ENCODE results near the gene UNC5C. TPM values are rescaled to one million over a fixed set of nuclear protein-coding genes. Genes with fewer than 3 reads are reported as not detected.

The UNC5C gene
- total and polyA plus RNA-seq, 4 experiments from 2014 or later, result not detected

DNA sequence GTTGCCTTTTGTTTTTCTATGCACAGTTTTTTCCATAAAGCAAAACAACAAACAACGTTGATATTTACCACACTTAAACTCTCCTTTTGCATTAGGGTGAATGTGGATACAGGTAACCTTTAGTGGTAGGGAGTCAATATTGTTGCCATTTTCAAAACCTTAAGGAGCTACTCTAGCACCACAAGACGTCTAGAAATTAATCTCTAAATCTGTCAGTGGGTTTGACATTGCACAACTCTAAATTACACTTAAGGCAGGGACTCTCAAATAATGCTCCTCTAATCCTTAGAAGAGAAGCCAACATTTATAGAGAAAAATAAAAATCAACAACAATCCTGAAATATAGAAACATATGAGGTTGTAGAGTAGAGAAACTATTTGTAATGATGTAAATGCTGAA lies 297.2 kb downstream of the UNC5C start:
- Histone ChIP-seq H3K36me3 (ENCODE audit: insufficient read depth, low read length) (no peaks in the 10 kb centered on the region), H3K9me3 (ENCODE audit: control insufficient read depth in 1 of 2, low read length in 2 of 2) (no peaks in the 10 kb centered on the region), H3K27ac (ENCODE audit: low read depth, low read length) (no peak overlapping the region), H3K27me3 (ENCODE audit: insufficient read depth, low read length) (no peaks in the 10 kb centered on the region), H3K4me1 (ENCODE audit: insufficient read depth, low read length) (no peaks in the 10 kb centered on the region), H3K4me3 (ENCODE audit: low read length in 2 of 2) (no peak overlapping the region)
- Mint-ChIP-seq H3K27ac (no peak overlapping the region), H3K9me3 (no peaks in the 10 kb centered on the region), H3K4me3 (no peak overlapping the region), H3K36me3 (no peaks in the 10 kb centered on the region), H3K4me1 (no peaks in the 10 kb centered on the region), H3K27me3 (no peaks in the 10 kb centered on the region)
- POLR2A ChIA-PET (ENCODE audit: partially characterized antibody), result no interaction called here
- intact Hi-C loops (cut with micrococcal nuclease), result no loop called here
- no peak for DNase-seq
- CTCF ChIA-PET (ENCODE audit: partially characterized antibody), result no interaction called here

DNA sequence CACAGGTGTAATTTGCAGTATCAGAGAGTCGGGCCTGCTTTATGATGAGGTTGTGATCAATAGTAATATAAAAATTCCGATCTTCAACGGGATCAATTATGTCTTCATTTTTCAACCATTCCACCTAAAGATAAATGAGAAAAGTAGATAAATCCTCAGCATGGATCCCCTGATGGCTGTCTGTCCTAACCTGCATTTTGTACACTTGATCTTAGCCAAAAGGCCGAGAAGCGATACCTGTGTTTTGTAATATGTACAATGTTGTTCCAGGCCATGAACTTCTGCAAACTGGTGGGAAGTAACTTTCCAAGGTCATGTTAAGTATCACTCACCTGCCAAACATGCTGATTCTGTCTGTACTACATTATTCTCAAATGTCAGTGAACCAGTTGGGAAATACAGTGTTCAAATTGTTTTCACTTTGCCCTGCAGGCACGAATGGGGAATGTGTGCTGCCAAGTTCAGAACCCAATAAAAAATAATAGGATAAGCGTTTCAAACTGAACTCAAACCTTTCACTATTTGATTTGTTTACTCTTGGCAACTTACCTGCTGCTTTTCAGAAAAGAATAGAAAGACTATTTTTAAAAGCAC lies 298.1 kb downstream of the UNC5C start:
- POLR2A ChIA-PET (ENCODE audit: partially characterized antibody), result no interaction called here
- H3K4me1 Mint-ChIP-seq, result no peaks in the 10 kb centered on the region

DNA sequence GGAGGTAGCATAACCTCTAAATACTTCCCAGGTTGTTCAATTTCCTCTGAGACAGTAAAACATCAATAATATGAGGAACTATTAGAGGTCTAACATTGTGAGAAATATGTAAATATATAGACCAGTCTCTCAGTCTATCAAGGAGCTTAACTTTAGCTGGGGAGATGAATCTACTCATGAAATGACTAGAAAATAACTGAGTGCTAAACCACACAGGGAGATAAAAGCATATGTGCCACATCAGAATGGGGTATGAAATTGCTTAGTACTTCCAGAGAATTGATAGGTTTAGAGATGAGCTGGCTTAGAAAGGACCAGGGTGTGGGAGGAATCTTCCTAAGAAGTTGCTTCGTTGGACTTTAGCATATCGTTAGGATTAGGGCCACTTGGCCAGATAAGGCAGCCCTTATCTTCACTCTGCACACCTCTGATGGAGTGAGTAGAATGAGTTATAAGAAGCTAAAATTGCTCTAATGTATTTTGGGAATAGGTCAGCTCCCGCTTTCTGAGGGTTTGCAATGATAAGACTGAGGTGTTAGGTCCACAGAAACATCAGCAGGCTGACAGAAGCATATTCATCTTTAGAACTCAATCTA lies 299.2 kb downstream of the UNC5C start:
- CTCF ChIA-PET (ENCODE audit: partially characterized antibody), result interaction anchor here (0.8 kb wide), 1 partner anchor 11 kb away, joined by 3 read pairs; no protein-coding TSS in a partner anchor
- no peaks in the 10 kb centered on the region for H3K4me1 ChIP-seq (ENCODE audit: insufficient read depth, low read length)
- POLR2A ChIA-PET (ENCODE audit: partially characterized antibody), result no interaction called here
- no peaks in the 10 kb centered on the region for H3K27me3 Mint-ChIP-seq
- H3K27ac ChIP-seq (ENCODE audit: low read depth, low read length), result no peak overlapping the region
- no peaks in the 10 kb centered on the region for H3K9me3 Mint-ChIP-seq
- intact Hi-C loops (cut with micrococcal nuclease), result no loop called here
- no peaks in the 10 kb centered on the region for H3K4me1 Mint-ChIP-seq
- no peak overlapping the region for H3K4me3 Mint-ChIP-seq
- H3K27ac Mint-ChIP-seq, result no peak overlapping the region
- no peak overlapping the region for H3K4me3 ChIP-seq (ENCODE audit: low read length in 2 of 2)
- H3K27me3 ChIP-seq (ENCODE audit: insufficient read depth, low read length), result no peaks in the 10 kb centered on the region
- no peak for DNase-seq
- no peaks in the 10 kb centered on the region for H3K36me3 Mint-ChIP-seq
- no peaks in the 10 kb centered on the region for H3K9me3 ChIP-seq (ENCODE audit: control insufficient read depth in 1 of 2, low read length in 2 of 2)
- H3K36me3 ChIP-seq (ENCODE audit: insufficient read depth, low read length), result no peaks in the 10 kb centered on the region

More for the DNA sequence above, 298.1 kb downstream of the UNC5C start:
- DNase-seq, result no peak
- H3K36me3 Mint-ChIP-seq, result no peaks in the 10 kb centered on the region
- intact Hi-C loops (cut with micrococcal nuclease), result no loop called here
- H3K4me1 ChIP-seq (ENCODE audit: insufficient read depth, low read length), result no peaks in the 10 kb centered on the region
- H3K4me3 Mint-ChIP-seq, result no peak overlapping the region
- no peak overlapping the region for H3K27ac ChIP-seq (ENCODE audit: low read depth, low read length)
- no peaks in the 10 kb centered on the region for H3K9me3 Mint-ChIP-seq
- CTCF ChIA-PET (ENCODE audit: partially characterized antibody), result no interaction called here
- no peak overlapping the region for H3K27ac Mint-ChIP-seq
- H3K36me3 ChIP-seq (ENCODE audit: insufficient read depth, low read length), result no peaks in the 10 kb centered on the region
- H3K27me3 ChIP-seq (ENCODE audit: insufficient read depth, low read length), result no peaks in the 10 kb centered on the region
- no peaks in the 10 kb centered on the region for H3K9me3 ChIP-seq (ENCODE audit: control insufficient read depth in 1 of 2, low read length in 2 of 2)
- no peak overlapping the region for H3K4me3 ChIP-seq (ENCODE audit: low read length in 2 of 2)
- H3K27me3 Mint-ChIP-seq, result no peaks in the 10 kb centered on the region

GRCh38 chr4:95248720-95249425 lies 299.9 kb downstream of the UNC5C start:
- H3K9me3 Mint-ChIP-seq, result no peaks in the 10 kb centered on the region

DNA sequence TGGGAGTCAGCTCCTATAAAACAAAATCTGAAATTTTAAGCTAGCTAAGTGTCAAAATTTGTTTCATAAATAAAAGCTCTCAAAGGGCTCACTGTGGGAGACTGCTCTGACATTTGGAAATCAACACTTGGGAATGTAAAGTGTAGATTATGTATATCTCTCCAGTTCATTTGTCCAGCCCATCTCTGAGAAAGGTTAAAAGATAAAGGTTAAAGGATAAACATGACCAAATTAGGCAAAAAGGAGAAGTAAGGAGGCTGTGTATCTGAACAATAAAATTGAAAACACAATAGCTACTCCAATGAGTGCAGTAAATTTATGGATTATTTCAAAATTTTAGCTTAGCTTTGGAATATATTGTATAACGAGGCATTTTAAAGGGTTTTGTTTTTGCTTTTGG lies 304.9 kb downstream of the UNC5C start:
- no peak overlapping the region for H3K27ac Mint-ChIP-seq
- ChIA-PET POLR2A (ENCODE audit: partially characterized antibody) (no interaction called here), CTCF (ENCODE audit: partially characterized antibody) (no interaction called here)
- no peaks in the 10 kb centered on the region for H3K27me3 ChIP-seq (ENCODE audit: insufficient read depth, low read length)
- DNase-seq, result no peak
- no peak overlapping the region for H3K4me3 Mint-ChIP-seq
- no peaks in the 10 kb centered on the region for H3K4me1 ChIP-seq (ENCODE audit: insufficient read depth, low read length)
- H3K9me3 ChIP-seq (ENCODE audit: control insufficient read depth in 1 of 2, low read length in 2 of 2), result no peaks in the 10 kb centered on the region
- peaks cover 0 to 4% of the 10 kb centered on the region in 2 donors for H3K27me3 Mint-ChIP-seq
- H3K4me1 Mint-ChIP-seq, result no peaks in the 10 kb centered on the region
- peaks cover 0 to 4% (median under 1%) of the 10 kb centered on the region in 8 donors for H3K9me3 Mint-ChIP-seq
- H3K36me3 Mint-ChIP-seq, result no peaks in the 10 kb centered on the region
- H3K4me3 ChIP-seq (ENCODE audit: low read length in 2 of 2), result no peak overlapping the region
- no peaks in the 10 kb centered on the region for H3K36me3 ChIP-seq (ENCODE audit: insufficient read depth, low read length)
- no peak overlapping the region for H3K27ac ChIP-seq (ENCODE audit: low read depth, low read length)
- intact Hi-C loops (cut with micrococcal nuclease), result no loop called here

More at GRCh38 chr4:95248720-95249425, 299.9 kb downstream of the UNC5C start:
- no peaks in the 10 kb centered on the region for H3K4me1 Mint-ChIP-seq
- H3K36me3 Mint-ChIP-seq, result no peaks in the 10 kb centered on the region
- no peaks in the 10 kb centered on the region for H3K4me1 ChIP-seq (ENCODE audit: insufficient read depth, low read length)
- H3K36me3 ChIP-seq (ENCODE audit: insufficient read depth, low read length), result no peaks in the 10 kb centered on the region
- H3K27ac Mint-ChIP-seq, result no peak overlapping the region
- ChIA-PET CTCF (ENCODE audit: partially characterized antibody) (interaction anchor here (0.8 kb wide), 1 partner anchor 10 kb away, joined by 3 read pairs; no protein-coding TSS in a partner anchor), POLR2A (ENCODE audit: partially characterized antibody) (no interaction called here)
- H3K27me3 Mint-ChIP-seq, result no peaks in the 10 kb centered on the region
- intact Hi-C loops (cut with micrococcal nuclease), result no loop called here
- H3K9me3 ChIP-seq (ENCODE audit: control insufficient read depth in 1 of 2, low read length in 2 of 2), result no peaks in the 10 kb centered on the region
- no peaks in the 10 kb centered on the region for H3K27me3 ChIP-seq (ENCODE audit: insufficient read depth, low read length)
- H3K4me3 ChIP-seq (ENCODE audit: low read length in 2 of 2), result no peak overlapping the region
- H3K27ac ChIP-seq (ENCODE audit: low read depth, low read length), result no peak overlapping the region
- no peak for DNase-seq
- no peak overlapping the region for H3K4me3 Mint-ChIP-seq

GRCh38 chr4:95238554-95238953 lies 310.2 kb downstream of the UNC5C start:
- Histone ChIP-seq H3K27me3 (ENCODE audit: insufficient read depth, low read length) (no peaks in the 10 kb centered on the region), H3K9me3 (ENCODE audit: control insufficient read depth in 1 of 2, low read length in 2 of 2) (no peaks in the 10 kb centered on the region), H3K4me3 (ENCODE audit: low read length in 2 of 2) (no peak overlapping the region), H3K4me1 (ENCODE audit: insufficient read depth, low read length) (no peaks in the 10 kb centered on the region), H3K36me3 (ENCODE audit: insufficient read depth, low read length) (no peaks in the 10 kb centered on the region), H3K27ac (ENCODE audit: low read depth, low read length) (no peak overlapping the region)
- DNase-seq, result no peak
- Mint-ChIP-seq H3K27ac (no peak overlapping the region), H3K9me3 (peaks cover 0 to 10% (median 3%) of the 10 kb centered on the region in 8 donors), H3K4me3 (no peak overlapping the region), H3K4me1 (no peaks in the 10 kb centered on the region), H3K27me3 (peaks cover 0 to 4% of the 10 kb centered on the region in 2 donors), H3K36me3 (no peaks in the 10 kb centered on the region)
- ChIA-PET POLR2A (ENCODE audit: partially characterized antibody) (no interaction called here), CTCF (ENCODE audit: partially characterized antibody) (interaction anchor here (0.9 kb wide), 1 partner anchor 11 kb away, joined by 3 read pairs; no protein-coding TSS in a partner anchor)
- intact Hi-C loops (cut with micrococcal nuclease), result no loop called here

DNA sequence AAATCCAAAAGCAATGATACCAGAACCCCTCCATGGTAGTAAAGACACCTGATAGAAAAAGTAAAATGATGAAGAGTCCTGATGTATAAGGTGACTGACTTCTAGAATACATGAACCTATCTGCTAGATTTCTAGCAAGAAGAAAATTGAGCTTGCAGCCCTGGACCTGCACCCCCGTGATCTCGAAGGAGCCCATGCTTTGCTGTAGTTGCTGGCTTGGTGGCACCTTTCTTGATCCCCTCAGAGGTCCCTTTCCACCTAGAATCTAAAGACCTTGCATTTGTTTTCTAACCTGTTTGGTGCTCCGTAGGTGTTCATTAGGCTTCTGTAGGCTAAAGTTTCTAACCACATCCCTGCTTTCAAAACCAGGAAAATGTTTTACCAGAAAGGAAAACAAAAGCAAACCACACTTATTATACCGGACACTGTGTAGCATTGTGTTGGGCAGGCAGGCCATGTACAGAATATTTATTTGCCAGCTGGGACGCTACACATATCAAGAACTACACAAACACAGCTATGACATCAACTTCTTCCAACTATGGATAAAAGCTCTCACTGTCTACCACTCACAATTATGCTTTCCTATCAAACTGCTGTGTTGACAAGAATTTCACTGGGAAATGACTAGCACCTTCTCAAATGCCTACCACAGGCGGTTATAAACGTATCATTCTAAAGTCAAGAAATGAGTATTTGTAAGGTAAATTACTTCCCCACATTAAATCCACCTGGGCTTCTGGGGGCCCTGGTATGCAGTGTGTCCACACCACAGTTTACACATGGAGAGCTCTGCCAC lies 316.2 kb downstream of the UNC5C start:
- Histone ChIP-seq H3K9me3 (ENCODE audit: control insufficient read depth in 1 of 2, low read length in 2 of 2) (no peaks in the 10 kb centered on the region), H3K27me3 (ENCODE audit: insufficient read depth, low read length) (no peaks in the 10 kb centered on the region), H3K4me3 (ENCODE audit: low read length in 2 of 2) (no peak overlapping the region), H3K27ac (ENCODE audit: low read depth, low read length) (no peak overlapping the region), H3K4me1 (ENCODE audit: insufficient read depth, low read length) (no peaks in the 10 kb centered on the region), H3K36me3 (ENCODE audit: insufficient read depth, low read length) (no peaks in the 10 kb centered on the region)
- Mint-ChIP-seq H3K27ac (no peak overlapping the region), H3K27me3 (peaks cover 0 to 2% of the 10 kb centered on the region in 2 donors), H3K36me3 (no peaks in the 10 kb centered on the region), H3K4me3 (no peak overlapping the region), H3K4me1 (no peaks in the 10 kb centered on the region), H3K9me3 (no peaks in the 10 kb centered on the region)
- intact Hi-C loops (cut with micrococcal nuclease), result no loop called here
- POLR2A ChIA-PET (ENCODE audit: partially characterized antibody), result no interaction called here
- CTCF ChIA-PET (ENCODE audit: partially characterized antibody), result no interaction called here
- no peak for DNase-seq

All from CD4-positive, alpha-beta memory T cell (primary cell).